Breast epithelium (tissue), 4 donors: ENCODE data around the gene MYLK. TPM values are rescaled to one million over a fixed set of nuclear protein-coding genes. Genes with fewer than 3 reads are reported as not detected.
A peak's percentile ranks its signal among the peaks of the same experiment; 100 is the strongest.

Experiments used
- DNase-seq, 2 donors: peaks; one replicate each; pipeline ENCODE4 v3.0.0-alpha.2; 2019; ENCODE audit warnings: low spot score in 2 of 2
- H3K27ac ChIP-seq, 2 donors: fragments of 200-600 bp; sonication (generic) in 1 of 2; one replicate each; pipeline ENCODE4 v1.5.1; 2016 to 2019; ENCODE audit warnings: mild to moderate bottlenecking in 1 of 2
- H3K27me3 ChIP-seq, 2 donors: fragments of 200-600 bp; sonication (generic) in 1 of 2; one replicate each; pipeline versions ENCODE4 v1.5.1 to v1.6.0; 2017 to 2019; ENCODE audit warnings: control low read depth in 1 of 2, mild to moderate bottlenecking in 1 of 2
- H3K36me3 ChIP-seq: fragments of 200-600 bp; one replicate; pipeline ENCODE4 v1.5.1; 2019
- H3K4me1 ChIP-seq, 2 donors: fragments of 200-600 bp; sonication (generic); one replicate each; pipeline ENCODE4 v1.5.1; 2016 to 2019; ENCODE audit warnings: control low read depth in 1 of 2
- H3K4me3 ChIP-seq, 3 donors: fragments of 200-600 bp; sonication (generic); 1 replicate in 2 of 3; 2 replicates in 1 of 3; pipeline ENCODE4 v1.5.1; 2016 to 2019; ENCODE audit warnings: mild to moderate bottlenecking in 3 of 3, moderate library complexity in 2 of 3
- H3K9me3 ChIP-seq, 2 donors: fragments of 200-600 bp; sonication (generic) in 1 of 2; one replicate each; pipeline ENCODE4 v1.5.1; 2016 to 2019; ENCODE audit warnings: control low read depth in 1 of 2
- POLR2A ChIP-seq: fragments of 450-650 bp; IDR thresholded peaks from one replicate; pipeline ENCODE4 v1.6.1; 2016; ENCODE audit warnings: antibody characterized with exemption, mild to moderate bottlenecking, moderate library complexity
- POLR2AphosphoS5 ChIP-seq, 3 donors: sonication (generic); formaldehyde crosslinking; IDR thresholded peaks; one replicate each; pipeline ENCODE4 v1.6.1; 2017; ENCODE audit warnings: antibody characterized with exemption in 3 of 3
- intact Hi-C: fragments of 100-400 bp; cut with DNase I; formaldehyde crosslinking; loops from one replicate; pipeline ENCODE4 v1.15.1; 2023; ENCODE audit warnings: low total_unique reads
- total RNA-seq, 3 donors: library from RNA; depleted of rRNA; stranded (reverse); fragments of >200 nt; gene quantifications; one replicate each; pipeline ENCODE4 v1.1.0, GENCODE V29; 2016
- TF ChIP-seq, protein P1 (sequence below), 3 donors: fragments of 450-650 bp; IDR thresholded peaks; one replicate each; pipeline ENCODE4 v1.5.1; 2016 to 2017; ENCODE audit warnings: antibody characterized with exemption in 3 of 3, mild to moderate bottlenecking in 3 of 3, moderate library complexity in 3 of 3

MYLK gene
- total RNA-seq, 3 donors from 2014 or later: 87.2 to 188 (median 181) TPM

- TF ChIP-seq POLR2AphosphoS5 (IDR thresholded peaks at IDR 0.05) (no peak), POLR2A (no peak)
- TF ChIP-seq, protein P1, sequence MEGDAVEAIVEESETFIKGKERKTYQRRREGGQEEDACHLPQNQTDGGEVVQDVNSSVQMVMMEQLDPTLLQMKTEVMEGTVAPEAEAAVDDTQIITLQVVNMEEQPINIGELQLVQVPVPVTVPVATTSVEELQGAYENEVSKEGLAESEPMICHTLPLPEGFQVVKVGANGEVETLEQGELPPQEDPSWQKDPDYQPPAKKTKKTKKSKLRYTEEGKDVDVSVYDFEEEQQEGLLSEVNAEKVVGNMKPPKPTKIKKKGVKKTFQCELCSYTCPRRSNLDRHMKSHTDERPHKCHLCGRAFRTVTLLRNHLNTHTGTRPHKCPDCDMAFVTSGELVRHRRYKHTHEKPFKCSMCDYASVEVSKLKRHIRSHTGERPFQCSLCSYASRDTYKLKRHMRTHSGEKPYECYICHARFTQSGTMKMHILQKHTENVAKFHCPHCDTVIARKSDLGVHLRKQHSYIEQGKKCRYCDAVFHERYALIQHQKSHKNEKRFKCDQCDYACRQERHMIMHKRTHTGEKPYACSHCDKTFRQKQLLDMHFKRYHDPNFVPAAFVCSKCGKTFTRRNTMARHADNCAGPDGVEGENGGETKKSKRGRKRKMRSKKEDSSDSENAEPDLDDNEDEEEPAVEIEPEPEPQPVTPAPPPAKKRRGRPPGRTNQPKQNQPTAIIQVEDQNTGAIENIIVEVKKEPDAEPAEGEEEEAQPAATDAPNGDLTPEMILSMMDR (IDR thresholded peaks at IDR 0.05): no peak
- H3K4me1 ChIP-seq: no peaks in the 10 kb centered on the region
- no peaks in the 10 kb centered on the region for H3K36me3 ChIP-seq
- H3K4me3 ChIP-seq: no peak overlapping the region
- peak in 1 of 2 donors; percentile 57 for DNase-seq
- no peaks in the 10 kb centered on the region for H3K9me3 ChIP-seq
- H3K27me3 ChIP-seq: no peaks in the 10 kb centered on the region
- peak overlapping the region; percentile 77 to 81 for H3K27ac ChIP-seq
- intact Hi-C loops: no loop called here
These were observed 248.9 kb downstream of the MYLK start for GRCh38 chr3:123635217-123635616.

DNA sequence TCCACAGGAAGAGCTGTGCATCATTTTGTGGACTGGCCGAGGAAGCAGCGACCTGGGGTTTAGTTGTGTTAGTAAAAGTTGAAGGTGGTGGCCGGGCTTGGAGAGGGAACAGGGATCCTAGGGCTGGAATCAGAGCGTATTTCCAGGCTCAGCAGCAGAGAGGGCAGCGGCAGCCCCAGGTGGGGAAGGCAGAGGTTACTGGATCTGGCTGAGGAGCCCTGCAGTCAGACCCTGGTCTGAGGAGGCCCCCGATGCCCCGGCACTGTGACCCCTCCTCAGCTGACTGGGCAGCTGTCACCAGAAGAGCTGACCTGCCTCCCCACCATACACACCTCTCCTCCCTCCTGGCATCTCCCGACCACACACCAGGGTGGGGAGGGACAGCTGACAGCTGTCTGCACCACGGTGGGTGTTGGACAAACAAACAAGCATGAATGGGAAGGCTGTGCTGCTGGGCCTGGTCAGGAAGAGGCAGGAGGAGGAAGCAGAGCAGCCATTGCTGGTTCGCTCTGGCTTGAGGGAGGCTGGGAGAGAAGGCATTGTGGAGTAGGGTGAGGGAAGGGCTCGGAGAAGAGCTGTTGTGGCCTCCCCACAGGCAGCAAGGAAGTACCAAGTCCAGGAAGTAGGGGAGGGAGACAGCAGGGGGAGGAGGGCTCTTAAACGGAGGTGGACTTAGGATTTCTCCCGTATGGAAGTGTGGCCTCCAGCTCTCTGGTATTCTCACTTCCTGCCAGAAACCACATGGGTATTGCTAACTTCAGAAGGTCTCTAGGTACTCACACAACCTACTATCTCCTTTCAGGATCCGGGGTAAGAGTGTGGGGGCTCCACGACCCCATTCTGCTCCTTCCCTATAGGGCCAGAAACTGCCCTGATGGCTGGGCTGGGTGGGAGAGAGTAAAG is 249.7 kb downstream of the MYLK start:
- TF ChIP-seq POLR2A (no peak), POLR2AphosphoS5 (IDR thresholded peaks at IDR 0.05) (no peak)
- TF ChIP-seq, protein P1 (IDR thresholded peaks at IDR 0.05): no peak
- Histone ChIP-seq H3K27ac (peak overlapping the region; percentile 77 to 81), H3K4me3 (no peak overlapping the region), H3K36me3 (no peaks in the 10 kb centered on the region), H3K4me1 (no peaks in the 10 kb centered on the region), H3K27me3 (no peaks in the 10 kb centered on the region), H3K9me3 (no peaks in the 10 kb centered on the region)
- DNase-seq: no peak
- intact Hi-C loops: no loop called here

- TF ChIP-seq, protein P1 (IDR thresholded peaks at IDR 0.05): no peak
- no peak for TF ChIP-seq POLR2A
- Histone ChIP-seq H3K9me3 (no peaks in the 10 kb centered on the region), H3K4me1 (no peaks in the 10 kb centered on the region), H3K36me3 (no peaks in the 10 kb centered on the region), H3K27me3 (no peaks in the 10 kb centered on the region), H3K4me3 (no peak overlapping the region), H3K27ac (peak overlapping the region; percentile 77 to 81)
- no peak for DNase-seq
- intact Hi-C loops: no loop called here
These were observed 250.6 kb downstream of the MYLK start for GRCh38 chr3:123633530-123633929.

DNA sequence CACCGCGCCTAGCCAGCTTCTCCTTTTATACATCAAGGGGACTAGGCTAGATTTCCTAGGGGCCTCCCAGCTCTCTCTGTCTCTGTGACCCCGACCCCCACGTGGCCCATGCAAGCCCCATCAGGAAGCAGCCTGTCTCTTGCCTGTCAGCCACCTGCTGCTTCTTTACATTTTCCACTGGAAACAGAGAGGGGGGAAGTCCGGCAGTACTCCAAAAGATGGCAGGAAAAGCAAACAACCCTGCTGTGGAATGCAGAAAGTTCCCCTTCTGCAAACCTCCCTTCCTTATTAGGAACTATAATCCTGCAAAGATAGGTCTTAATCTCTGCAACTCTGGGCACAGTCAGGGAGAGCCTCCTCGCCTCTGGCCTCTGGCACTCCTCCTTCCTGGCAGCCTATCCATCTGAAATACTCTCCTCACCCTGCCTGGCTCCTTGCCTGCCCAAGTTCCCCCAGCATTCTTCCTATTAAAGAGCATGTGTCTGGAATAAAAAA is 251.9 kb downstream of the MYLK start:
- Histone ChIP-seq H3K4me3 (no peak overlapping the region), H3K9me3 (no peaks in the 10 kb centered on the region), H3K27ac (peak overlapping the region; percentile 63 to 77), H3K27me3 (no peaks in the 10 kb centered on the region), H3K4me1 (no peaks in the 10 kb centered on the region), H3K36me3 (no peaks in the 10 kb centered on the region)
- peak; percentile 65 to 85 for DNase-seq
- intact Hi-C loops: no loop called here
- TF ChIP-seq, protein P1 (IDR thresholded peaks at IDR 0.05): no peak
- TF ChIP-seq POLR2AphosphoS5 (IDR thresholded peaks at IDR 0.05): no peak
- no peak for TF ChIP-seq POLR2A

GRCh38 chr3:123629747-123630047 is 254.4 kb downstream of the MYLK start:
- TF ChIP-seq POLR2AphosphoS5 (IDR thresholded peaks at IDR 0.05): no peak
- TF ChIP-seq, protein P1 (IDR thresholded peaks at IDR 0.05): no peak
- TF ChIP-seq POLR2A: no peak
- no peaks in the 10 kb centered on the region for H3K4me1 ChIP-seq
- DNase-seq: no peak
- H3K36me3 ChIP-seq: no peaks in the 10 kb centered on the region
- no peaks in the 10 kb centered on the region for H3K27me3 ChIP-seq
- no peak overlapping the region for H3K4me3 ChIP-seq
- intact Hi-C loops: no loop called here
- no peaks in the 10 kb centered on the region for H3K9me3 ChIP-seq
- no peak overlapping the region for H3K27ac ChIP-seq
